NT2/D1 (cell line): ENCODE results near the gene ETV5.

Experiments
- SUZ12 ChIP-seq: IDR thresholded peaks from 2 replicates; pipeline ENCODE4 v1.6.1; 2011; ENCODE audit not compliant: insufficient read length, insufficient read depth; ENCODE audit errors: extremely low read depth
- ZNF274 ChIP-seq: IDR thresholded peaks from 2 replicates; pipeline ENCODE4 v1.6.1; 2011; ENCODE audit warnings: mild to moderate bottlenecking, low read depth, low read length

DNA sequence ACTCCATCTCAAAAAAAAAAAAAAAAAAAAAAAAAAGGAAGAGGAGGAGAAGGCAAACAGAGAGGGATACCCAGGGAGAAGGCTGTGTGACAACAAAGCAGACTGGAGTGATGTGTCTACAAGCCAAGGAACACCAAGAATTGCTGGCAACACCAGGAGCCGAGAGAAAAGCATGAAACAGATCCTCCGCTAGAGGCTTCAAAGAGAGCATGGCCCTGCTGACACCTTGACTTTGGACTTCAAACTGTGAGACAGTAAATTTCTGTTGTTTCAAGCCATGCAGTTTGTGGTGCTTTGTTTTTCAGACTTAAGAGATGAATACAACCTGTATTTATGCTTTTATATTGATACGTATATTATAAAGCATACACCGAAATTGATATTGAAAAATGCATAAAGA, 96.8 kb downstream of the ETV5 start:
- no peak for TF ChIP-seq SUZ12
- TF ChIP-seq ZNF274: no peak
